Occipital lobe (tissue), 2 donors: Measurements from ENCODE around the gene COBL. TPM values are rescaled to one million over a fixed set of nuclear protein-coding genes. Genes with fewer than 3 reads are reported as not detected.

Source experiments
- DNase-seq: peaks from one replicate; lab custom pipeline; 2025; lab: John Stamatoyannopoulos, UW
- total RNA-seq: library from RNA; depleted of rRNA; stranded (reverse); fragments of >200 nt; gene quantifications from one replicate; pipeline ENCODE4 v1.2.3, GENCODE V29; 2014

Gene COBL
- total RNA-seq, 1 donor from 2014 or later: 6.4 TPM

- DNase-seq: peak; percentile 76
Measured at GRCh38 chr7:51123322-51124019, 193.1 kb downstream of the COBL start.

- no peak for DNase-seq
Measured at GRCh38 chr7:51121931-51122425, 194.6 kb downstream of the COBL start.

DNA sequence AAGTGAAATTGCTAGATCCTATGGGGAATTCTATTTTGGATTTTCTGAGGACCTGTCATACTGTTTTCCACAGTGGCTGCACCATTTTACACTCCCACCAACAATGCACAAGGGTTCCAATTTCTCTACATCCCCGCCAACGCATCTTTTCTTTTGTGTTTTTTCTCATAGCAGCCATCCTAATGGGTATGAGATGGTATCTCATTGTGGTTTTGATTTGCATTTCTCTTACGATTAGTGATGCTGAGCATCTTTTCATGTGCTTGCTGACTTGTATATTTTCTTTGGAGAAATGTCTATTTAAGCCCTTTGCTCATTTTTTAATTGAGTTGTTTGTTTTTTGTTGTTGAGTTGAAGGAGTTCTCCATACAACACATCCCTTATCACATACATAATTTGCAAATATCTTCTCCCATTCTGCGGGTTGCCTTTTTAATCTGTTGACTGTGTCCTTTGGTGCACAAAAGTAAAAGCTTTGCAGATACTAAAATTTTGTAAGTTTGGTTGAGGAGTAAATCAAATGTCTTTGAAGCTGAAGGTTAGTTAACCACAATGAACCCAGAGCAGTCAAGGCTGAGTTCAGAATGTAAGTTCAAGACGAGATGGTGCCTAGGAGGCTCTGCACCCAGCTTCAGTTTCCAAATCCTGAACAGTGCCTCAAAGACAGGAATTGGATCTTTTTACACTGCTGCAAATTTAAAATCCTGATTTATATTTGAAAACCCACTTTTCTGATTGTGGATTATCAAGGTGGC is 195.4 kb downstream of the COBL start:
- DNase-seq: no peak

DNA sequence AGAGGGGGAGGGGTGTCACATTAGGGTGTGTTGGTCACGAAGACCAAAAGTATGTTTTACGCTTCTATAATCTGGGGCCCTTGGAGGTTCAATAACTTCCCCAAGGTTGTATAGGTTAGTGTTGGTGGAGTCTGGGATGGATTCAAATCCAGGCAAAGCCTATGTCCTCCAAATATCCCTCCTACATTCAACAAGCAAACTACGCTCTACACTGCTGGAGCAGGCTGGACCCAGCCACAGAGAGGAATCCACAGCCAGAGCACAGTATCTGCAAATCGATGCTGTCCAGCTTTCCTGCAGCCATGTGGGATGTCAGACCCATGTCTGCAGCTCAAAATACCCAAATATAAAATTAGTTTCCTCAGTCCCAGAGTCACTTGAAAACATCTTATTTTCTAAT is 198.0 kb downstream of the COBL start:
- no peak for DNase-seq

- DNase-seq: no peak
Measured at GRCh38 chr7:51114501-51114900, 202.1 kb downstream of the COBL start.

GRCh38 chr7:51113962-51114361 is 202.6 kb downstream of the COBL start:
- no peak for DNase-seq

DNA sequence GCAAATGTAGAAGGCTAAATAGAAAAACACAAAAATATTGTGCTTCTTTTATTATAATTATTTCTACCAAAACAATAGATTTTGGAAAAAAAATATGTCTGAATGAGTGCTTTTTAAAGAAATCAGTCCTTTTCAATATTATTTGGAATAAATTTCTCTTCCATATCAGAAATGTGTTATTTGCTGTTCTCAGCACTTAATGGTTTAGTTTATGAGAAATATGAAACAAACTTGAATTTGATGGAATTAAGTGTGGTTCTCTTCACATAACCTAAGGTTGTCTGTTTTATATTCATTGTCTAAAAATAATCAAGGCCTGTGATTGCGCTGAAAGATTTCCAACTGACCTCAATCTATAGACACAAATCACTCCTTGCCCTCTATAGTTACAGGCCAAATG is 203.0 kb downstream of the COBL start:
- DNase-seq: no peak

- no peak for DNase-seq
Measured at GRCh38 chr7:51111241-51111940, 205.2 kb downstream of the COBL start.

- DNase-seq: no peak
Measured at GRCh38 chr7:51108134-51108533, 208.5 kb downstream of the COBL start.

DNA sequence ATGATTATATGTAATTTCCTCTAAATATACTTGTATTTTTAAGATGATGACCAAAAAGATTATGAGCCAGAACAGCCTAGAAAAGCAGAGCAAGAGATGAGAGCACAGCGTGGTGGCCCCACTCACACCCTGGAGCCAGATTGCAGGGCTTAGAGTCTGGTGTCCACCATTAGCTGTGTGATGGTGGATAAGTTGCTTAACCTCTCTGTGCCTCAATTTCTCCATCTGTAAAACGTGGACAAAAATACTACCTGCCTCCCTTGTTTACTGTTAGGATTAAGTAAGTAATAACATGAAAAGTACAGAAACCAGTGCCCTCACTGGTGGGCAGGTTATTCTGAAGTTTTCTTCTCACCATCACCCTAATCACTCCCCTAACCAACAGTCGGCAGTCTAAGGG is 212.3 kb downstream of the COBL start:
- no peak for DNase-seq

DNA sequence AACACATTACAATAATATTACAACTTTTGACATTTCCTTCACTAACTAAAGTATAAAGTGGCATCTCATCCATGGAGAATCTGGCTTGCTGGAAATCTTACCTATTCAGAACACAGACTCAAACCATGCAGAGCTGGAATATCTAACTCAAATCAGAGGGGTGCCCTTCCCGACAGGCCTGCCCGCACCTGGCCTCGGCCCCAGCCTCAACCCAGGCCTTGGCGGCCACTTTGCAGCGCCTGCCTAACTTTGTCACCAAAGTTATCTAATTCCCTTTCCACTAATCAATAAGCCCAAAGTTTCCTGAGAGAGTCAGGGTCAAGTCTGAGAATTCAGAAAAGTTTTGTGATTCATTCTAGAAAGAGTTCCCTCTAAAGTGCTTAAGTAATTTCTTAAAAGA is 212.9 kb downstream of the COBL start:
- no peak for DNase-seq

- DNase-seq: no peak
Measured at GRCh38 chr7:51102828-51103227, 213.8 kb downstream of the COBL start.

GRCh38 chr7:51101111-51101757 is 215.4 kb downstream of the COBL start:
- no peak for DNase-seq

GRCh38 chr7:51090411-51090810 is 226.2 kb downstream of the COBL start:
- DNase-seq: no peak

- DNase-seq: no peak
Measured at GRCh38 chr7:51085034-51085692, 231.4 kb downstream of the COBL start.

GRCh38 chr7:51084121-51084520 is 232.5 kb downstream of the COBL start:
- no peak for DNase-seq

GRCh38 chr7:51082940-51083533 is 233.6 kb downstream of the COBL start:
- no peak for DNase-seq

DNA sequence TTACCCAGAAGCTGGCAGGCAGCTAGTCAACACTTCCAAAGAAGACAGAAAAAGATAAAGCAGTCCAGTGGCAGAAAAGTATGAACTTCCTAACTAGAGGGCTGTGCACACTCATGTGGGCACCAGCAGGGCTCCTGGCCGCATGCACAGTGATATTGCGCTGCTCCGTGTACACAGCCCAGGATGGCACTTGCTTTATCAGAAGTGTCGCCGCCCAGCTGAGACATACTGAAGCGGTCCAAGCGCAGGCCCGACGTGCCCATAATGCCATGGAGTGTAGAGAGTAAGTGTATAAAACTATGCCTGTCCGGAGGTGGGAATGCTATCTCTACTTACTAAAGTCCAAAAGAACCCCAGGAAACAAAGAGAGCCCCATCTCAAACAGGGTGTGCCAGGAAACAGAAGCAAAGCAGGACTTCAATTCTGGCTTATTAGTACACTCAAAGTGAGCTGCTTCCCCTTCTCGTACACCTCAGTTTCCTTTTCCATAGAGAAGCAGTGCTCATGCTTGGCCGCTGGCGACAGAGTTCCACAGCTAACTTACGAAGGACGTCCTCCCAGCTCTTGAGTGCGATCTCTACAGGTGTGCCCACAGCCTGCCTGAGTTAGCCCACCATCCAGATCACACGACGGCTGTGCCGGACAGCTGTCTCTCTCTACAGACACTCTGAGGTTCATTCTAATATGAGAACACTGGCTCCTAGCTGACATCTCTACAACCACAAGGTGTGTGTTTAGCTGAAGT is 234.3 kb downstream of the COBL start:
- no peak for DNase-seq

GRCh38 chr7:51081270-51081890 is 235.2 kb downstream of the COBL start:
- no peak for DNase-seq
